ENCODE data around the gene ZNF618. TPM values are rescaled to one million over a fixed set of nuclear protein-coding genes. Genes with fewer than 3 reads are reported as not detected.

Gene ZNF618
- total RNA-seq, 1 donor from 2014 or later: 3.9 TPM

GRCh38 chr9:113948891-113949570, 72.9 kb downstream of the ZNF618 start:
- TF ChIP-seq CTCF (conservative IDR thresholded peaks at IDR 0.05; ENCODE audit: low read depth, low read length): no peak
- no peak for DNase-seq (ENCODE audit: low read depth)
- H3K4me3 ChIP-seq (ENCODE audit: low read depth, low read length): no peak overlapping the region

- H3K4me3 ChIP-seq (ENCODE audit: low read depth, low read length): no peak overlapping the region
- TF ChIP-seq CTCF (conservative IDR thresholded peaks at IDR 0.05; ENCODE audit: low read depth, low read length): no peak
- no peak for DNase-seq (ENCODE audit: low read depth)
These were observed 73.5 kb downstream of the ZNF618 start for GRCh38 chr9:113949571-113950078.

- no peak for TF ChIP-seq CTCF (conservative IDR thresholded peaks at IDR 0.05; ENCODE audit: low read depth, low read length)
- DNase-seq (ENCODE audit: low read depth): no peak
- H3K4me3 ChIP-seq (ENCODE audit: low read depth, low read length): no peak overlapping the region
These were observed 74.3 kb downstream of the ZNF618 start for GRCh38 chr9:113950195-113951031.

- no peak for DNase-seq (ENCODE audit: low read depth)
- no peak for TF ChIP-seq CTCF (conservative IDR thresholded peaks at IDR 0.05; ENCODE audit: low read depth, low read length)
- H3K4me3 ChIP-seq (ENCODE audit: low read depth, low read length): no peak overlapping the region
These were observed 74.9 kb downstream of the ZNF618 start for GRCh38 chr9:113951032-113951372.

GRCh38 chr9:113952676-113953075, 76.6 kb downstream of the ZNF618 start:
- TF ChIP-seq CTCF (conservative IDR thresholded peaks at IDR 0.05; ENCODE audit: low read depth, low read length): no peak
- DNase-seq (ENCODE audit: low read depth): no peak
- no peak overlapping the region for H3K4me3 ChIP-seq (ENCODE audit: low read depth, low read length)

GRCh38 chr9:113953531-113953930, 77.4 kb downstream of the ZNF618 start:
- no peak for DNase-seq (ENCODE audit: low read depth)

More at GRCh38 chr9:113953531-113953930, 77.4 kb downstream of the ZNF618 start:
- no peak for TF ChIP-seq CTCF (conservative IDR thresholded peaks at IDR 0.05; ENCODE audit: low read depth, low read length)
- H3K4me3 ChIP-seq (ENCODE audit: low read depth, low read length): no peak overlapping the region

Data from epithelial cell of proximal tubule (primary cell).